Measurements from ENCODE around the gene DISC1.
"Not testable (repeated sequence)": the region's sequence is repeated elsewhere in the genome, so short reads cannot be mapped to it uniquely, and the experiment has no call there.

DISC1 gene

GRCh38 chr1:231733063-231733462 lies 106.5 kb downstream of the DISC1 start:
- no peak for DNase-seq (ENCODE audit: low spot score)

- no peak for DNase-seq (ENCODE audit: low spot score)
Measured at GRCh38 chr1:231733672-231734071, 107.1 kb downstream of the DISC1 start.

DNA sequence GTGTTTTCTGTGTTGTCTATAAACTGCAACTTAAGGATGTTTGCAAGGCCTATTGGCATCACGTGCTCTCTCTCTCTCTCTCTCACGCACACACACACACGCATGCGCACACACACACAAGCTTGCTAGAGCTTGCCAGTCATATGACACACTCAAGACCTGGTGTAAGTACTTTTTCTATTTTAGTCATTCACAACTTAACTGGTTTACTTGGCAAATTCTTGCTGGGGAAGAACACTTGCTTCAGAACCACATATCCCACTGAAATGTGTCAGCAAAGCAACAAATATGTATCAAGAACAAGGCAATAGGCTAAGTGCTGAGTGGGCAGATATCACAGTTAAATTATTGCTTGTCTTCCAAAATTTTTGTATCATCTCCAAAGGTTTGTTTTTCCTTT lies 107.8 kb downstream of the DISC1 start:
- DNase-seq (ENCODE audit: low spot score), result no peak

DNA sequence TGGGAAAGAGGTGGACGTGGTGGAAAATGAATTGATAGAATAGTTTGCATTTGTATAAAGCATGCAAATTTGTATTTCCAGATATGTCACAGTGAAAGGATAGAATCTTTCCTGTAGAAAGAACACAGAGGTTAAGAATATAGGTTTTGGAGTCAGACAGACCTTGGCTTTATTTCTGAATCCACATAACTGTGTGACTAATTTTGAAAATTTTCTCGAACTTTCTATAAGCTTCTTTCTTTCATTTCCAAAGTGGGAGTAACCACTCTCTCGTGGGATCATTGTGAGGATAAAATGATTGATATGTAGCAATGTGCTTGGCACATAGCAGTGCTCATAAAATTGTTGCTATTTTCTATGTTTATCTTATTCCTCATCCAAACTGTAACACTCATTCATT lies 108.8 kb downstream of the DISC1 start:
- DNase-seq (ENCODE audit: low spot score), result no peak

GRCh38 chr1:231735941-231736340 lies 109.4 kb downstream of the DISC1 start:
- DNase-seq (ENCODE audit: low spot score), result no peak

DNA sequence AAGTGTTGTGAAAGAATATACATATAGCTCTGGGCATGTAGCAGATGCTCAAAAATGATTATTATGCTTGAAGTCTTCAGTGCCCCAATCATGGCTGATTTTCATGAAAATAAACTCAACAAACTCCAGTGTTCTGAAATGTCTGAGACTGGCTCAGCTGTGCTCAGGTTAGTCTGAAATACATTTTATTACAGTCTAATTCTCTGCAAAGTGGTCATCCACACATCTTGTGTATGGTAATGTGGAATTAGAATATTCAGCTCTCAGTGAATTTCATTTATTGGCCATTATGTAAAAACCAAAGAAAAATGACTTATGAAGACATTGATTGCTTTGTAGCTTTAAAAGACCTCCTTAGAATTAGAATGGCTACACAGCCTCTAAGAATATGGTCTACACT lies 109.9 kb downstream of the DISC1 start:
- DNase-seq (ENCODE audit: low spot score), result no peak

- DNase-seq (ENCODE audit: low spot score), result no peak
Measured at GRCh38 chr1:231738554-231738953, 112.0 kb downstream of the DISC1 start.

GRCh38 chr1:231743966-231744365 lies 117.4 kb downstream of the DISC1 start:
- no peak for DNase-seq (ENCODE audit: low spot score)

DNA sequence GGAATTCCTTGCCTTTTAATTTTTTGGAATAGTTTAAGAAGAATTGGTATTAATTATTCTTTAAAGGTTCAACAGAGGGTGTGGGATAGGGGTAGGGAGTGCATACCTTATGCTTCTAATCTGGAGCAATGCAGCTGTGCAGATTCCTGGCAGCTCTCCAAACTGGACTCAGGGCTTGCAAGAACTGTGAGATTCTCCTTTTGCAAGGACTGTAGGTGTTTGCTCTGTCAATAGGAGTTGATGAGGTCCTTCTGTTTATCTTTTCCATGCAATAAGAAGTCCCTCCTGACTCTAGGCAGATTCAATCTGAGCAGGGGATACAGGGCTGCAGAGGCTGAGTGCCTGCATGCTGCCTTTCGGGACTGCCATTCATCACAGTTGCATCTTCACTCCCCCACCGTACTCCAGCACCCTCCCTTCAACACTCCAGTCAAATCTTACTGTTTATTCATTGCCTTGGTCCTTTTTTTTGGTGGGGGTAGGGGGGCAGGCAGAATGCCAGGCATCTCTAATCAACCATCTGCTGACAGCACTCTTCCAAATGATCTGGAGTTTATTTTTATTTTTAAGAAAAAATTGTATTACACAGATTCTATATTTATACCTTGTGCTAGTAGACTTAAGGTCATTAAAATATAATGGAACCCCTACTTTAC lies 122.3 kb downstream of the DISC1 start:
- no peak for DNase-seq (ENCODE audit: low spot score)

DNA sequence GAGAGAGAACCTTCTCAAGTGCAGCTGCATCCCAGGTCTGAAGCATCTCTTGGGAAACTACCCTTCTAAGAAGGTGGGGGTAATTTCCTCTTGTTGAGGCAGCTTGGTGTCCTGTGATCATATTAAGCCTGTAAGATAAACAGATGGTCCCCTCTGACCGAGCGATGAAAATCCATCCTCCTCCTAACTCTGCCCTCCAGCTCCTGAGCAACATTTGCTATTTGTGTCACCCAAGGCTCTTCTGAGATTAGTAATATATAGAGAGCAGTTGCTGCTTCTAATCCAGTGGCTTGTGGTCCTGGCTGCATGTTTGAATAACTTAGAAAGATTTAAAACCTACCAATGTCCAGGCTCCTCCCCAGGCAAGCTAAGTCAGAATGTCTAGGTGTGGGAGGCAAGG lies 123.7 kb downstream of the DISC1 start:
- DNase-seq (ENCODE audit: low spot score), result no peak

GRCh38 chr1:231750818-231751362 lies 124.3 kb downstream of the DISC1 start:
- no peak for DNase-seq (ENCODE audit: low spot score)

DNA sequence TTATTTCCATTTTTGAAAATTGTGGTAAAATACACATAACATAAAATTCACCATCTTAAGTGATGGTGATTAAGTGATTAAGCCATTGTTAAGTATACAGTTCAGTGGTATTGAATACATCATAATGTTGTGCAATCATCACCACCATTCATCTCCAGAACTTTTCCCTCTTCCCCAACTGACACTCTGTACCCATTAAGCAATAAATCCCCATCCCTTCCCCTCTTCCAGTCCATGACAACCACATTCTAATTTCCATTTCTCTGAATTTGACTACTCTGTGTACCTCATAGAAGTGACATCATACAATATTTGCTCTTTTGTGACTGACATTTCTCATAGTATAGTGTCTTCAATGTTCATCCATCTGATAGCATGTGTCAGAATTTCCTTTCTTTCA lies 124.8 kb downstream of the DISC1 start:
- DNase-seq (ENCODE audit: low spot score), result no peak

GRCh38 chr1:231753313-231753712 lies 126.7 kb downstream of the DISC1 start:
- no peak for DNase-seq (ENCODE audit: low spot score)

GRCh38 chr1:231757101-231757404 lies 130.5 kb downstream of the DISC1 start:
- no peak for DNase-seq (ENCODE audit: low spot score)

DNA sequence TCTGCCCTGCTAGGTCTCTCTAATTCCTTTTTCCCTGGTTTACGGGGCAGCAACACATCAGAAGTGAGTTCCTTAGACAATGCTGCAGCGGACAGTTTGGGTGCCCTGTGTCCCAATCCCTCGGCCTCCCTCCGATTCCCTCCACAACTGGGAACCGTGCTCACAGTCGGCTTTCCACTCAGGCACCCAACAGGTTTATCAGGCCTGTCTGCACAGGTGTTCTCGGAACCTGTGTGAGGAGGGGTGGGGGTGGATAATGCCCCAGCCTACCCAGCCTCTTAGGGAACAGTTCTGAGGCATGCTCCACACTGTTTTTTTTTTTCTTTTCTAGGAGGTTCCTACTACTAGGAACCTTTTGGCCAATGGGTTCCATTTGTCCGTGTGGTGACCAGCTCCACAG lies 131.2 kb downstream of the DISC1 start:
- no peak for DNase-seq (ENCODE audit: low spot score)

DNA sequence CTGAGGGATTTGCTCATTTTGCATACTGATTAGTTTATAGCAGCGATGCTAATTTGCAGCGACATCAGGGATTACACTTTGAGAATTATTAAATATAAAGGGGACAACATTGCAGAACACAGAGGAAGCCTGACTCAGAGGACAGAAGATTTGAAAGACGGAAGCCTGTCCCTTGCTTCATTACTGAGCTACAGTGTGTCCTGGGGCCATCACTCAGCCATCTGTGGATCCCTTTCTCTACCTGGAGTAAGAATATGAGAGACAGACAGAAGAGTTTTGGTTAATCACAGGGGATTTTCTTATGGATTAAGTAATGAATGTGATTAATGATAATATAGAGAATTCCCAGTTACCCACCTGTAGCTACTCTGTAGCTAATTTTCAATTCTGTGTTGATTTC lies 134.7 kb downstream of the DISC1 start:
- DNase-seq (ENCODE audit: low spot score), result no peak

- DNase-seq (ENCODE audit: low spot score), result no peak
Measured at GRCh38 chr1:231761747-231762541, 135.4 kb downstream of the DISC1 start.

DNA sequence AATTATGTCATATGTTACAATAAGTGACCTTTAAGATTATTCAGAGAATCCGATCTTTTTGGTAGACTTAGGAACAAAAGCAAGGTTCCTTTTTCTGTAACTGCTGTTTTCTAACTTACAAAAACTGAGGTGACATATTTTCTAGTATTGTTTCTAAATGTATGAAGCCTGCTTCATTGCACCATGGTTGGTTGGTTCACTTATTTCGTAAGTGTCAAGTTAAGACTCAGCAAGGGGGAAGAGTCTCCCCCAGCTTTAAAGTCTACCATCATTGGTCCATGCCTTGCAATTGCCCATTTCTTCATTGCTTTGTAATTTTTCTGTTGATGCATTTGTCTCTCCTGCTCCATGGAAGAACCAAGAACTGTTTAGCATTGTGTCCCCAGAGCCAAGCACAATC lies 136.9 kb downstream of the DISC1 start:
- DNase-seq (ENCODE audit: low spot score), result no peak

DNA sequence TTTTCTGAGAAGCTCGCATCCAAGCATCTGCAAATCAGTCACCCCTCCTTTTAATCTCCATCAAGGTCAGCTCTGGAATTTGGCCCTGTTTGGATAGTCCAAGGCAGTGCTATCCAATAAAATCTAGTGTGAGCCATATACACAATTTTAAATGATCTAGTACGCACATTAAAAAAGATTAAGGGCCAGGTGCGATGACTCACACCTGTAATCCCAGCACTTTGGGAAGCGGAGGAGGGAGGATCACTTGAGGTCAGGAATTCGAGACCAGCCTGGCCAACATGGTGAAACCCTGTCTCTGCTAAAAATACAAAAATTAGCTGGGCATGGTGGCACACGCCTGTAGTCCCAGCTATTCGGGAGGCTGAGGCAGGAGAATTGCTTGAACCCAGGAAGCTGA lies 139.2 kb downstream of the DISC1 start:
- not testable (repeated sequence) for DNase-seq (ENCODE audit: low spot score)

- DNase-seq (ENCODE audit: low spot score), result no peak
Measured at GRCh38 chr1:231767471-231767870, 140.9 kb downstream of the DISC1 start.

DNA sequence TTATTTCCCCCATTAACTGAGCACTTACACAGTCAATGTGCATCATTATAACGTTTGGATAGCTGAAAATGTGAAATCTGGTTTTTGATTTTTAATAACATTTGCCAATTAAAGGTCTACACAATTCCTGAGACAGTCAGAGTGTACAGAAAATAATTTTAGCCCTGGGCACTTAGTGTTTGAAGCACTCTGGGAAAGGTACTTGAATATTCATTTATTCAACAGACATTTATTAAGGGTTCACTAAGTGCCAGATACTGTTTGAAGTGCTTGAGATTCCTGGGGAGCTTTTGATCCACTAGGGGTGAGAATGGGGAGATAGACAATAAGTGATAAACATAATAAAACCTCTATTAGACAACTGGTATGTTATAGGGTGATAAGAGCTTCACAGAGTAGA lies 141.8 kb downstream of the DISC1 start:
- no peak for DNase-seq (ENCODE audit: low spot score)

DNA sequence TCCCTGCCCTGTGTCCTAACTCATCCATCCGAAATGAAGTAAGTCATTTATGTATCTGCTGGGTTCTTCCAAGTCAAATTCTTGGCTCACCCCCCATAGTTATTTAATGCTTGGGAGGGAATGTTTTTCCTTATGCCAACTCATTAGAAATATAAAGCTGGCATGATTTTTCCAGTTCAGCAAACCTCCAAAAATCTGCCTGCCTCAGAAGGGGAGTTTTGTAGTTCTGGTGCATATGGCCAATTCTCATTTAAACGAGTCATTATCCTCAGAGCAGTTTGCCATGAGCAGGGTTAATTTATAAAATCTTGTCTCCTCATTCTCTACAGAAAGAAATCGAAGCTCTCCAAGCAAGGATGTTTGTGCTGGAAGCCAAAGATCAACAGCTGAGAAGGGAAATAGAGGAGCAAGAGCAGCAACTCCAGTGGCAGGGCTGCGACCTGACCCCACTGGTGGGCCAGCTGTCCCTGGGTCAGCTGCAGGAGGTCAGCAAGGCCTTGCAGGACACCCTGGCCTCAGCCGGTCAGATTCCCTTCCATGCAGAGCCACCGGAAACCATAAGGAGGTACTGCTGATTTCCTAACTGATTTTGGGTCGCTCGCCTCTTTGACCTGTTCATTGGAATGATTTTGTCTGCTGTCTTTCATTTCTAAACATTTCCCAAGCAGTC lies 144.1 kb downstream of the DISC1 start:
- DNase-seq (ENCODE audit: low spot score), result no peak

DNA sequence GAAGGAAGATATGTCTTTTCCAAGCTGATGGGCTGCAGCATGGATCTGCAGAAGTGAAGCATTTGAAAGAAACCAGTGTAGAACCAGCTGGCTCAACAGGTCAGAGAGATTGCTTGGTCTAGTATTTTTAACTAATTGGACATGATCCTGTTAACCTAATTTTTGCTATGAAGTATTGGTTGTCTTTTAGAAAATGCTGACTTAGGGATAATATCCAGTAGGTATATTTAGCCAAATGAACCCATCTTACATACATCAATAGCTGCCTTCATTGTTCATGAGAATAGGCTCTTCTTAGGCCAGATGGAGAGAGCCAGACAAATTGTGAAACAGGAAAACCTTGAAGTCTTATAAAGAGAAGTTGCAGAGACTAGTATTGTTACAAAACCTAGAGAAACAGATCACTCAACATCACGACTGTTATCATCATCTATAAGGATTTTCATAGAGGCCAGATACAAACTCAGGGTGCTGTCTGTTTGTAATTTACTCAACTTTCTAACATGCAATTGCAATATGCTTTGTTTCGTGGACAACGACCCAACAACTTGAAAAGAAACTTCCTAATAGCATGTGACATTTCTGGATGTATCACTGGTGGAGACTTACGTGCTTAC lies 148.2 kb downstream of the DISC1 start:
- no peak for DNase-seq (ENCODE audit: low spot score)

Data from AG08396 (cell line).